ENCODE measurements around the gene DIPK2B. TPM values are rescaled to one million over a fixed set of nuclear protein-coding genes. Genes with fewer than 3 reads are reported as not detected.

Gene DIPK2B
- 0.09 TPM in 1 of 2 replicates, not detected in the other for total RNA-seq

GRCh38 chrX:45200741-45201234 is at the start of gene DIPK2B:
Gene DIPK2B (minus strand): TSS chrX:45200876. CDS start chrX:45200826, 50 bp downstream.

Measured in pericardium fibroblast (primary cell).